ENCODE measurements around the gene LSAMP. TPM values are rescaled to one million over a fixed set of nuclear protein-coding genes. Genes with fewer than 3 reads are reported as not detected.

LSAMP gene
- total RNA-seq, 2 donors from 2014 or later, result 0.89 to 5.1 TPM

DNA sequence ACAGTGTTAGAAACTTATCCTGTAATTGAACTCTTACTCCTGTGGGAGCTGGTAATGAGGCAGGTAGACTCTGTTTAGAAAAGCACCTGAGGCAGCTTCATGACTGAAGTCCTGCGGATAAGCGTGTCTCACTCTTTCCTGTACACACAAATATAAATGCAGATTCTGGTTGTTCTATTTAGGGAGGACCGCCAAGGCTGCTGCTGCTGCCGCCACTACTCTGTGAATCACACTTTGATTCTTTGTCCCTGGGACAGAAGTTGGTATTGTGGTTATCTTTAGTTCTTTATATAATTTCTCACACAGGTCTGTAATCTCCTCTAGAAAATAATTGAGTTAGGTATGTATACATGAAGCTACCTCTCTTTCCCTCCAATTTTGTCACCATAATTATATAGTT, 3.6 kb downstream of the LSAMP start:
- DNase-seq (no peak), ATAC-seq (no peak)
- intact Hi-C loops (cut with DNase I, micrococcal nuclease), result no loop called here

DNA sequence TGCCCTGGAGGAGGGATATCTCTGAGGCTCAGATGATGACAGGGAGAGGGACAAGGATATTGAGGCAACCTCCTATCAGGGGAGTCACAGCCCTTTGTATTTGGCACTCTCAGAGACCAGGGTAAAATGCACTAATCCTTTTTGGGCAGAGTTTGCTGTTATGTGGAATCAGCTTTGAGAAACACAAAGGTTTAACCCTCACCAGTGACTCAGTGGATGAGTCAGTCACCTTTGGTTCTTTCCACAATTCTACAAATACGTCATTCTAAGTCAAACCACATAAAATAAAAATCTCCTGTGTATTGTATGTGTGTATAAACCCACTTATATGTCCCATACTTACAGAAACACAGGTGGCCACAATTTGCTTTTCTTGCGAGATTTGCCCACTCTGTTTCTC, 5.1 kb downstream of the LSAMP start:
- intact Hi-C loops (cut with DNase I, micrococcal nuclease), result no loop called here
- DNase-seq (no peak), ATAC-seq (no peak)

DNA sequence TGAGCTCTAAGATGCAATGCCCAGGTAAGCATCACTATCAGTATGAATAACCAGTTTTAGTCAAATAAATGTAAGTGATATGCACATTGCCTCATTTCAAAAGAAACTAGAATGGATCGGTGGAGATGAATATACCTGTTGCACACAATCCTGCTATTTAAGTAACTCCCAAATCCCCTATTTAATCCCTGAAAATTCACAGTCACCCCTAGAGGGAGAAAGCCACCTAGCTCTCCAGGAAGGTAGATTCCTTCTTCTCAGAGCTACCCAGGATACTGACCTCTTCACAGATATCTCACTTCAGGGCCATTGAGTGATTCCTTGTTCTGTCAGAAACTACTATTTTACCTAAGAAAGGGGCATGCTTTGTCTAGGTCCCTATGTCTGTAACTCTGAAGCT, 11.7 kb downstream of the LSAMP start:
- intact Hi-C loops (cut with DNase I, micrococcal nuclease), result no loop called here
- ATAC-seq (no peak), DNase-seq (no peak)

DNA sequence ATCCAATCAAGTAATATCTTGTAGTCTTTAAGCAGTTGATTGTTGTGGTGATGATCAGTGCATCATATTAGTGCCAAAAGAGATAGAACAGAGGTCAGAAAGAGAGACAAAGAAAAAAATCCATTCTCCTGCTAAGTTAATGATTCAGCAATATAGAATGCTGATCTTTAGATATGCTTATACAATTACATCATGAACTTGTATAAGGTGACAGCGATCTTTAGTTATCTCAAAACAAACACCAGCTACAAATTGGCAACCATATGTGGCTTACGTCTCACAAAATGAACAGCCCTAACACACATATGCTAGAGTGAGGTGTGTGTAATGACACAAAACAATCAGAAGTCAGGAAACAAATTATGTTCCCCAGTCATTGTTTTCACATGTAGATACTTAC, 12.5 kb downstream of the LSAMP start:
- peak; percentile 54 for ATAC-seq
- no peak for DNase-seq
- intact Hi-C loops (cut with DNase I, micrococcal nuclease), result no loop called here

DNA sequence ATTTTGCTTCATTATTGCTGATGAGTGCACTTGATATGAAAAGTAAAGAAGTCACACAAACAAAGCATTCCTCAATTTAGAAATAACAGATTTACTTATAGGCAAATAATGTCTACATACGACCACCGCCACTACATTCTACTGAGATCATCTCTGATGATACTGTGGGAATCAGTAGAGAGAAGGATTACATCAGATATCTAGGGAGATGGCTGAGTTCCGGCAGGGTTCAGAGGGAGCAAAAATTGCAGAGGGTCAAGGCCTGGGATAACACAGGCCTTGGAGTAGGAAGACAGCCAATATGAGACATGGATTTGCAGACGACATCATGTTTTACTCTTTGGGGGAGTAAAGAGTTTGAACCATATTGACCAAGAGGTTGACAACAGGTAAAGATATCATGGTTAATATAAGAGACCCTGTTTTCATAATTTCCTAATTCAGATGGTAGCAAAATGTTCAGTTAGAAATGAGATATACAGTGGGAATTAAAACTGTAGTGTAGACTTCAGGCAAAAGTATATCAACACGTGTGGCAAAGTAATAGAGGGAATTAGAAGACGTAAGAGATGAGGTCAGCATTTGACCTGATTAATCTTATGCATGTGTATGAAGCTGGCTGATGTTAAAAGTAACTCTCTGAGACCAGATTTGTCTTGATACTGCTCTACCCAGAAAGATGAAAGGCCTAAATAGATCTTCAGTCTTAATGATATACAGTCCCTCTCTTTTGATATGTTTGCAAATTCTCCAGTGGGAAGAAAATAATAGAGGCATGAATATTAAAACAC, 15.6 kb downstream of the LSAMP start:
- intact Hi-C loops (cut with DNase I, micrococcal nuclease), result no loop called here
- no peak for ATAC-seq

DNA sequence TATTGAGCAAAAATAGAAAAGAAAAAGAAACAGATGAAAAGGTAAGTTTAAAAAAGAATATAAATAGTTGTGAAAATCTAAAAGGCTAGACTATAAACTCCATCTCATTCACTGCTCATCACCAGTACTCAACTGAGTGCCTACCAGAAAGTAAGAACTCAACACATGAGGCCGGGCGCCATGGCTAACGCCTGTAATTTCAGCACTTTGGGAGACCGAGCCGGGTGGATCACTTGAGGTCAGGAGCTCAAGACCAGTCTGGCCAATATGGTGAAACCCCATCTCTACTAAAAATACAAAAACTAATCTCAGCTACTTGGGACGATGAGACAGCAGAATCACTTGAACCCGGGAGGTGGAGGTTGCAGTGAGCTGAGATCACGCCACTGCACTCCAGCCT, 19.3 kb downstream of the LSAMP start:
- DNase-seq, result no peak
- intact Hi-C loops (cut with DNase I, micrococcal nuclease), result no loop called here
- no peak for ATAC-seq

More for the DNA sequence above, 15.6 kb downstream of the LSAMP start:
- DNase-seq, result no peak

DNA sequence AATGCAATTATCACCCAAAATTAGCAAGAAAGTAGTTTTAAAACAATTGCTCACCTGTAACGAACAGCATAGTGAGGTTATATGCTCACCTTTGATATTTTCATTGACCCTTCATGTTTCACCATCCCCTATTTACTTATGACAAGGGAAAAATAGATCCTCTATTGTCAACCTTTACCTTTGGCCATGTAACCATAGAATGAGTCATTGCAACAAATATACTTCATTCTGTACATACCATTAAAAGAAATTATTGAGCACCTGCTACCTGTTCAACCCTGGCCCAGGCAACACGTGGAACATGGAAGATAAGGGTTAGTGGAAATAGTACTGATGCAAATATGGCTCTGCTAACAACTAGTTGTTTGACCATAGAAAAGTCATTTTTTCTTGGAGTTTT, 20.2 kb downstream of the LSAMP start:
- intact Hi-C loops (cut with DNase I, micrococcal nuclease), result no loop called here

DNA sequence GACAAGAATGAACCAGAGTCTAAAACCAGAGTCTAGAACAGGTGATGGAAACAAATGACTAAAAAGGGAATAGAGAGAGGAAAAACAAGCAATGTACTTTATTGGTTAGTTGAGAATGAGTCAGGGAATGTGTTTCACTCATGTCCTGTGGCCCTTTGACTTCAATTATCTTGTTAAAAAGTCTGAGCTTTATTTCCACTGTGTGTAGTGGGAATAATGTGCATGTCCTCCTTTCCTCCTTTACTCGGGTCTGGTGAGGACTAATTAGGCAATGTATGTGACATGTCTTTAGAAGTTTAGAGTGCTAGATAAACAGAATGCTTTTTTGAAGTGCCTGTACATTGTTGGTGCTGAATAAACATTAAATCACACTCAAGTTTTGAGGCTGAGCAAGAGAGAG, 21.3 kb downstream of the LSAMP start:
- ATAC-seq, result peak; percentile 52
- DNase-seq, result no peak
- intact Hi-C loops (cut with DNase I, micrococcal nuclease), result no loop called here

More for the DNA sequence above, 20.2 kb downstream of the LSAMP start:
- no peak for DNase-seq
- peak; percentile 77 for ATAC-seq

DNA sequence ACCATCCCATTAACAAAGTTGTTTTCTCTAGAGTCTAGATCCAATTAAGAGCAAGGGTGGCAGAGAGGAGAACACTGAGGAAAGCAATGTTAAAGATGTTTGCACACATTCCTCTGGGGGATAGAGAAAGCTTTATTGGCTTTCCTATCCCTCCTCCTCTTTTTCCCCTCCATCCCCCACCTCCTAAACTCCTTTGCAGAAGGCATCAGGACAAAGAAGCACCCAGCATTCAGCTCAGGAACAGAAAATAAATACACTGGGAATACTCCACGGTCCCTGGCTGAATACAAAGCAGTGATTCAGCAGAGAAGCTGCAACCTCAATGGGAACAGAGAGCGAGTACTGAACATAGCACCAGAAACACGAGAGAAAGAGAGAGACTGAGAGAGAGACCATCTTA, 21.9 kb downstream of the LSAMP start:
- ATAC-seq (no peak), DNase-seq (no peak)
- intact Hi-C loops (cut with DNase I, micrococcal nuclease), result no loop called here

DNA sequence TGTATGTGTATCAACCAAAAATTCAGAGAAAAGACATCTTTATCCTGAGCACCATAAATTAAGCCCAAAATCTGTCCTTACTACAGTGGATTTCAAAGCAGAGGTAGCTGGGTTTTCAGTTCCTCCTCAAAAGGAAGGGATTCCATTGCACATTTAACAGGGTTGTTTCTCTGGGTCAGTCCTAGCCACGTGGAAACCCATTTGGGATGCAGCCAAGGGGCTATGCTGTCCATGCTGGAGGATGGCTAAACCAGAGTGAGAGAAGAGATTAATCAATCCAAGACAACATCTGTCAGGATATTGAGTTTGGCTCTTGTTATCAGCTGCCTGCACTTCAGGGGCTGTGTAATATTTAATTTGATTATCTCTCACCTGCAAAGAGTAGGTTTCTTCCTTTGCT, 28.1 kb downstream of the LSAMP start:
- no peak for DNase-seq
- no peak for ATAC-seq
- intact Hi-C loops (cut with DNase I, micrococcal nuclease), result no loop called here

DNA sequence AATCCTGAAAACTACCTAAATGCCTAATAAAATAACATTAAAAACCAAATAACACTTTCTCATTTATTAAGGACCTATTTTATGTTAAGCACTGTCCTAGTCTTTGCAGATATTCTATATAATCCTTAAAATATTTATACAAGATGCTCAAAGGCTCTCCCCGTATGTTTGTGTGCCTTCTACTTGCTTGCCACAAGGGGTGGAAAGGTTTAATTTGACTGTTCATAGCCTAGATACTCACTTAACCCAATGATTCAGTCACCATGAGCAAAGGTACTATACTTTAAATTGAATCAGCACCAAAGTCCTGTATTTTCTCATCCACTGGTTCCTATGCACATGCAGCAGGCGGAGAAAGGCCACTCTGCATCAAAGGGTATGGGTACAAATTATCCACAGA, 32.0 kb downstream of the LSAMP start:
- ATAC-seq (no peak), DNase-seq (no peak)
- intact Hi-C loops (cut with DNase I, micrococcal nuclease), result no loop called here

DNA sequence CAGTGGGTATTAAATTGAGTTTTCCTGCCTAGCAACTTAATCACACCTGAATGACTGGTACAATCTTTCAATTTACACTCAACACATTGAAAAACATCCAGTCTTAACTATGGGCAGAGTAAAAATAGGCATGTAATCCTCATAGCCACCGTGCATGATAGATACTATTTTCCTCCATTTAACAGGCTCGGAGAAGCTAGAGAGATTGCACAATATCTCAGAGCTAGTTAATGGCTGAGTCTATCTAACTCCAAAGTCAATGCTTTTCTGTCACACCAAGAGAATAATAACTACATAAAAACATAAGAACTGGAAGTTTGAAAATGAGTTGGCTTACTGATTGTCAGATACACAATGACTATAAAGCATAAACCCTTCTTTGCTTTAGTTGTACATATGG, 36.8 kb downstream of the LSAMP start:
- ATAC-seq, result no peak
- no peak for DNase-seq
- intact Hi-C loops (cut with DNase I, micrococcal nuclease), result no loop called here

DNA sequence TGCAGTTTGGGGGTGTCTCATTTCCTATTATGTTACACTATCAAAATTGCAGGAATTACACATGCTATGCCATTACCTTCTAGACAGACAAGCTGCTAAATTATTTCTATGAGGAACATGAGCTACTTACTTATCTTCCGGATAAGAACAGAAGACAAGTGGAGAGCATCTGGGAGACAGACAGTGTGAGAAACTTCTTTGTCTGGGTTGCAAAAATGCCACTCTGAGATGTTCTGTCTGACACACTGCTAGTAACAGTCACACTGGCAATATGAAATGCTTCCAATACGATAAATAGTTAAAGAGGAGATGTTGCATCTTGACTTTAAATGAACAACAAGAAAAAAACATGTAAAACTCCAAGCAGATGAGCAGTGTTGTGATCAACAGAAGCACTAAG, 40.1 kb downstream of the LSAMP start:
- DNase-seq (no peak), ATAC-seq (no peak)
- intact Hi-C loops (cut with DNase I, micrococcal nuclease), result no loop called here

DNA sequence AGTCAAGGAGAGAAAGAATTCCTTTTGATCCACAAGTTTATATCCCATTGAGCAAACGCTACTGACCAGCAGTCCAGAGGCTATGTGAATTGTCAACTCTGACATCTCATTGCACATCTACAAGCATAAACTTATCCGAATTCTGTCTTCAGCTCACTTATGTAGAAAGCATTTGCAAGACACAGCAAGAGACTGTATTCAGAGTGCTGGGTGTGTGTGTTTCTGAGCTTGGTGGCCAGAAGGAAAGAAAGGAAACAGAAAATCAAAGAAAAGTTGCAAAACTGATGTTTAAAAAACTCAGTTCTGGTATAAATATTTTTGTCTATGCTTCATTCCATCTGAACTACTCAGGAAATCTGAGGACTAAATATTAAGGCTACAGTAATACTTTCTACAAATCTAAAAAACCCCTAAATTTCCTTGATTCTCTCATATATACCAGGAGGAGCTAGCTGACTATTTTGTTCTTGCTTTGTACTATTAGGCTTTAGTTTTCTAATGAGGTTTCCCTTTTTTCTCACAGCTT, 45.5 kb downstream of the LSAMP start:
- intact Hi-C loops (cut with DNase I, micrococcal nuclease), result no loop called here
- DNase-seq (no peak), ATAC-seq (no peak)

DNA sequence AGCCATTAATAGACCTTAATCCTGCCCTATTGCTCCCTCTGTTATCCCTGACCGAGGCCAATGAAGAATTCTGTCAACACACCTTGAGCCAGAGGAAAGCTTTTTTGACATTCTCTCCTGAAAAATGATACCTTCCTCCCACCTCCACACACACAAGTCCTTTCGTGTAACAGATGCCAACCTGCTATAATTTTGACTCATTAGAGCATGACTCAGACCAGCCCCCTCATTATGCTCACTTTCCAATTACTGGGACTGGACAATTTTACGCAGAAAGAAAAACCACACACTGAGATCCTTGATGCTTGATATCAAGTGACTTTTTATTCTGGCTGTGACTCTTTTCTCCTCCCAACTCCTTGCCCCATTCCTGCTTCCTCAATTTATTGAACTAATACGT, 50.9 kb downstream of the LSAMP start:
- ATAC-seq, result no peak
- intact Hi-C loops (cut with DNase I, micrococcal nuclease), result no loop called here
- DNase-seq, result no peak

DNA sequence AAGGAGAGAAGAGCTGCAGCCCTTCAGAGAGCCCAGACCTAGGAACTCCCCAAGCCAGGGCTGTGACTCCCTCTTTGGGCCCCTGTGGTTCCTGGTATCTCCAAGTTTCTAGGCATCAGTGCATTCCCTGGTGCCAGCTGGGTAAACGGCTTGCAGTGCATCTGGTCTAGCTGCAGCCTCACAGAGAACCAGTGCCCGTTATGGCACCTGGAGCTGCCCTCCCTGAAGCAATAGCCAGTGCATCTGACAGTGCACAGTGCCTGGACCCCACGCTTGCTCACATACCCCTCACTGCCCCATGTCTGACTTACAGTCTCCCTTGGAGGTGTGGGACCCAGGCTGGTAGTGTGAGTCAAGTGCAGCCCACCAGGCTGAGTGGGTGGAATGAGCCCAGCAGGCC, 52.1 kb downstream of the LSAMP start:
- intact Hi-C loops (cut with DNase I, micrococcal nuclease), result no loop called here
- no peak for ATAC-seq
- no peak for DNase-seq

DNA sequence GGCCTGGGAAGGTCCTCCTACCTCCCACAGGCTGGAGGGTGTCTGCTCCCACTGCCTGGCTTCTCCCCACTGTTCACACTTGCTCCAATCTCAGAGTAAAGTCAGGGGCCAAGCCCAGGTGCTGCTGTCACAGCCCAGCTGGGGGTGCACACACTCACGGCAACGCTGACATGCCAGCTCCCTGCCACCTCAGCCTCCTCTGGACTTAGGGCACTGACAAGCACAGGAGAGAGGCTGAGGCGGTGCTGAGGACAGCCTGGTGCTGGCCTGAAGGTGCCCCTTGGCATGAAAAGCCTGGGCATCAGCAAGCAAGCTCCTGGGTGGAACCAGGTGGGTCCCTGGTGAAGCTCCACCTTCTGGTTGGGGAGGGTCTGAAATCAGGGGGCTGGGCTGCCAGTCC, 53.0 kb downstream of the LSAMP start:
- intact Hi-C loops (cut with DNase I, micrococcal nuclease), result no loop called here
- ATAC-seq, result no peak
- DNase-seq, result no peak

DNA sequence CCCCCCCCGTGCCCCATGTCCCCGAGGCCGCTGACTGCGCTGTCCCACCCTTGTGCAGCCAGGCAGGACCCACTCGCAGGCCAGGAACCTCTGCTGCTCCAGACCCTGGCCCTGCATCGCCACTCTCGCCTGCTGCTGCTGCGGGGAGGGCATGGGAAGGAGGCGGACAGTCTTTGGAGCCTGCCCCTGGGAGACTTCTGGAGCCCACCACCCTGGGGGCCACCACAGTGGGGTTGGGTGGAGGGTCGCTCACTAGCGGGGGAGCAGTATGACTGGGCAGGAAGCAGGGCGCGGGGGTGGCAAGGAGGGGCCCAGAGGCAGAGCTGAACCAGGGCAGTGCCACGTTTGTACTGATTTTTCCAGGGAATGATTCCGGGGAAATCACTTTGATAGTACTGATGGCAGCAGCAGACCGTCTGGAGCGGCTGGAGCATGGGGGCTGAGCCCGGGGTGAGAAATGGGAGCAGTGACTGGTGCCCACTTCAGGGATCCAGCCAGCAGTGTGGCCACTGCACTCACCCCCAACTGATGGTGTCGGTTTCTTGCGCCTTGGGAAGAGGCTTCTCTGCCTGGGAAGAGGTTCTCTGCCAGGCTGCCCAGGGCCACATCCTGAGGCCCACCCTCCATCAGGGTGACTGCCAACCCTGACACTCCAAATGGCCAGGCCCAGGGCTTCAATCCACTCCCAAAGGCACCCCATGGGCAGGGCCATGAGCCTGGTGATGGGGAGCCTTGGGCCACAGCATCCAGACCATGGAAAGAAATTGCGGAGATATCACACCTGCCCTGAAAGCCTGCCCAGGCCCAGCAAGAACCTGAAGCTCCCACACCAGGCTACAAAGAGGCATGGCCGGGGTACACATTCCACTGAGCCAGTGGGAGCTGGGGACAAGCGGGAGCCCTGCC, 53.7 kb downstream of the LSAMP start:
- DNase-seq (no peak), ATAC-seq (no peak)
- intact Hi-C loops (cut with DNase I, micrococcal nuclease), result no loop called here

DNA sequence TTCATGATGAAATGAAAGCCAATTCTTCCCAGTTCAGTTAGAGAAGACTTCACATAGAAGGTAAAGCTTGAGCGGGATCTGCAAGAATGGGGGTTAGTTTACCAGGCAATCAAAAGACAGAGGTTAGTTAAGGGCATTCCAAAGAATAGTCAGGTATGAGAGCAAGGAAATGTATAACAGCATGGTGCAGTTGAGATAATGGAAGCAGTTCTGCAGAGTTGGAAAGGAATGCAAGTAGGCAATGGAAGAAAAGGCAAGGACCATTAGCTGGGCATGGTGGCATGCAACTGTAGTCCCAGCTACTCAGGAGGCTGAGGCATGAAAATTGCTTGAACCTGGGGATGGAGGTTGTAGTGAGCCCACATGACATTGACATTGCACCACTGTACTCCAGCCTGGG, 55.0 kb downstream of the LSAMP start:
- intact Hi-C loops (cut with DNase I, micrococcal nuclease), result no loop called here
- ATAC-seq, result no peak

DNA sequence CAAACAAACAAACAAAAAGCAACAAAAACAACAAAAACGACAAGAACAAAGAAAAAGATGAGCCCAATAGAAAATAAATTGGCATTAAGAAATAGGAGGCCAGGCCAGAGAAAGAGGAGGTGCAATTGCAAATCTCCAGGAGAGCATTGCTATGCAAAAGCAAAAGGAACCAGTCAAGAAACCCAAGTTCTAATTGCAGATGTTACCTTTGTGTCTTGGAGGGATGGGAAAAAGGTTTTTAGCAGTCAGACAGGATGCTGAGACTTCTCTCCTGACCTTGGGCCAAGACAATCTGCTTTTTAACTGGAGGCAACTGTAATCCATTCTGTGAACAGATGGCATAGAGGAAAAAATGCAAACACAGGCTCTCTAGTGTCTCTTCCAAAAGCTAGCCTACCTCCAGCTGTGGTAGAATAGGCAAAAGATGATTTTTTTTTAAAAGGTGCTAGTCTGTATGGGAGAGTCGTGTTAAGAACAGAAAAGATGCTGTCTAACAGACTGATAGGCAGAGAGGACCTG, 56.4 kb downstream of the LSAMP start:
- DNase-seq, result no peak
- ATAC-seq, result no peak
- intact Hi-C loops (cut with DNase I, micrococcal nuclease), result no loop called here

More for the DNA sequence above, 55.0 kb downstream of the LSAMP start:
- DNase-seq, result no peak
